Esophagus squamous epithelium (tissue), 5 donors: Measurements from ENCODE around the gene CFAP74. TPM values are rescaled to one million over a fixed set of nuclear protein-coding genes. Genes with fewer than 3 reads are reported as not detected.

Experiments used
- DNase-seq: peaks from one replicate; lab custom pipeline; 2025; lab: John Stamatoyannopoulos, UW
- H3K27ac ChIP-seq, 4 donors: fragments of 200-600 bp; sonication (generic); one replicate each; pipeline ENCODE4 v1.5.1; 2016 to 2019; ENCODE audit warnings: mild to moderate bottlenecking in 1 of 4
- H3K27me3 ChIP-seq, 4 donors: fragments of 200-600 bp; sonication (generic); 1 replicate in 3 of 4; 2 replicates in 1 of 4; pipeline versions ENCODE4 v1.5.1 to v1.6.0; 2017 to 2021; ENCODE audit warnings: antibody characterized with exemption in 1 of 4
- H3K36me3 ChIP-seq, 3 donors: fragments of 200-600 bp; sonication (generic); one replicate each; pipeline ENCODE4 v1.5.1; 2016 to 2019
- H3K4me1 ChIP-seq, 3 donors: fragments of 200-600 bp; sonication (generic); one replicate each; pipeline ENCODE4 v1.5.1; 2017 to 2019
- H3K4me3 ChIP-seq, 4 donors: fragments of 200-600 bp; sonication (generic); 1 replicate in 3 of 4; 2 replicates in 1 of 4; pipeline ENCODE4 v1.5.1; 2016 to 2019; ENCODE audit warnings: mild to moderate bottlenecking in 2 of 4, moderate library complexity in 1 of 4
- H3K9me3 ChIP-seq, 3 donors: fragments of 200-600 bp; sonication (generic); one replicate each; pipeline ENCODE4 v1.5.1; 2016 to 2019
- CTCF ChIP-seq, 6 experiments: fragments of 450-650 bp in 4 of 6; fragments of 200-600 bp in 2 of 6; sonication (generic) in 2 of 6; IDR thresholded peaks; one replicate each; pipeline ENCODE4 v1.5.1; 2016 to 2019; ENCODE audit warnings: antibody characterized with exemption in 6 of 6, mild to moderate bottlenecking in 4 of 6, moderate library complexity in 4 of 6
- POLR2A ChIP-seq, 4 donors: fragments of 450-650 bp; IDR thresholded peaks; one replicate each; pipeline ENCODE4 v1.6.1; 2017; ENCODE audit warnings: antibody characterized with exemption in 4 of 4, mild to moderate bottlenecking in 4 of 4, moderate library complexity in 3 of 4
- WGBS, 2 donors: methylation state at CpG; one replicate each; pipeline ENCODE4 v1.1.5; 2018; 5-methylcytosine and 5-hydroxymethylcytosine counted together
- intact Hi-C: fragments of 100-400 bp; cut with DNase I; formaldehyde crosslinking; loops from one replicate; pipeline ENCODE4 v1.15.0; 2022
- total RNA-seq, 4 donors: library from RNA; depleted of rRNA; stranded (reverse); fragments of >200 nt; gene quantifications; one replicate each; pipeline ENCODE4 v1.1.0, GENCODE V29; 2016
- donor health status: DM: yes; HTN: yes; CAD: no.

CFAP74 gene
- total RNA-seq, 4 donors from 2014 or later: not detected

GRCh38 chr1:1950940-1951339 is 52.6 kb downstream of the CFAP74 start:
- no peak overlapping the region for H3K4me3 ChIP-seq
- no peaks in the 10 kb centered on the region for H3K36me3 ChIP-seq
- no peaks in the 10 kb centered on the region for H3K9me3 ChIP-seq
- intact Hi-C loops: no loop called here
- no peak for DNase-seq
- H3K4me1 ChIP-seq: peaks cover 0 to 6% (median 0%) of the 10 kb centered on the region in 3 donors
- TF ChIP-seq CTCF (IDR thresholded peaks at IDR 0.05): no peak
- no peak for TF ChIP-seq POLR2A (IDR thresholded peaks at IDR 0.05)
- H3K27ac ChIP-seq: no peak overlapping the region
- peaks cover 0 to 25% (median 0%) of the 10 kb centered on the region in 4 donors for H3K27me3 ChIP-seq
- WGBS, 2 donors: 68 to 78% methylated on average over 5 of the region's 5 CpGs

- Histone ChIP-seq H3K9me3 (no peaks in the 10 kb centered on the region), H3K27ac (no peak overlapping the region), H3K36me3 (no peaks in the 10 kb centered on the region), H3K4me1 (peaks cover 3 to 12% (median 6%) of the 10 kb centered on the region in 3 donors), H3K27me3 (peaks cover 0 to 43% (median 0%) of the 10 kb centered on the region in 4 donors), H3K4me3 (no peak overlapping the region)
- 44% methylated on average over 1 of the region's 1 CpG; no CpG with 5 or more reads in 1 of the 2 donors for WGBS, 2 donors
- TF ChIP-seq CTCF (IDR thresholded peaks at IDR 0.05) (no peak), POLR2A (IDR thresholded peaks at IDR 0.05) (no peak)
- intact Hi-C loops: no loop called here
- no peak for DNase-seq
Measured at GRCh38 chr1:1948783-1949182, 54.8 kb downstream of the CFAP74 start.

- intact Hi-C loops: no loop called here
- H3K27ac ChIP-seq: no peak overlapping the region
Measured at GRCh38 chr1:1947493-1947892, 56.1 kb downstream of the CFAP74 start.

GRCh38 chr1:1946540-1946939 is 57.0 kb downstream of the CFAP74 start:
- DNase-seq: no peak
- Histone ChIP-seq H3K9me3 (no peaks in the 10 kb centered on the region), H3K27me3 (peaks cover 0 to 60% (median 0%) of the 10 kb centered on the region in 4 donors), H3K36me3 (no peaks in the 10 kb centered on the region), H3K4me1 (peaks cover 8 to 26% (median 9%) of the 10 kb centered on the region in 3 donors), H3K4me3 (no peak overlapping the region), H3K27ac (no peak overlapping the region)
- intact Hi-C loops: no loop called here
- 63% methylated on average over 1 of the region's 11 CpGs; no CpG with 5 or more reads in 1 of the 2 donors for WGBS, 2 donors
- TF ChIP-seq POLR2A (IDR thresholded peaks at IDR 0.05) (no peak), CTCF (IDR thresholded peaks at IDR 0.05) (no peak)

More at GRCh38 chr1:1947493-1947892, 56.1 kb downstream of the CFAP74 start:
- Histone ChIP-seq H3K36me3 (no peaks in the 10 kb centered on the region), H3K4me1 (peaks cover 8 to 25% (median 9%) of the 10 kb centered on the region in 3 donors), H3K9me3 (no peaks in the 10 kb centered on the region), H3K4me3 (no peak overlapping the region), H3K27me3 (peaks cover 0 to 51% (median 0%) of the 10 kb centered on the region in 4 donors)
- DNase-seq: no peak
- TF ChIP-seq CTCF (IDR thresholded peaks at IDR 0.05): no peak
- no peak for TF ChIP-seq POLR2A (IDR thresholded peaks at IDR 0.05)
- 47 to 53% methylated on average over 3 to 5 of the region's 14 CpGs for WGBS, 2 donors

GRCh38 chr1:1945782-1946393 is 57.7 kb downstream of the CFAP74 start:
- H3K4me1 ChIP-seq: peaks cover 8 to 26% (median 9%) of the 10 kb centered on the region in 3 donors
- no peaks in the 10 kb centered on the region for H3K36me3 ChIP-seq
- no peak for DNase-seq
- H3K27ac ChIP-seq: no peak overlapping the region
- no peak overlapping the region for H3K4me3 ChIP-seq
- 91 to 92% methylated on average over 16 to 22 of the region's 29 CpGs for WGBS, 2 donors
- no peak for TF ChIP-seq CTCF (IDR thresholded peaks at IDR 0.05)
- H3K9me3 ChIP-seq: no peaks in the 10 kb centered on the region
- intact Hi-C loops: no loop called here
- peaks cover 0 to 66% (median 0%) of the 10 kb centered on the region in 4 donors for H3K27me3 ChIP-seq
